Lower lobe of right lung (tissue), 2 donors: ENCODE results near the gene DENND5B. TPM values are rescaled to one million over a fixed set of nuclear protein-coding genes. Genes with fewer than 3 reads are reported as not detected.

Source experiments
- ATAC-seq, 2 donors: fragments of 200-7000 bp; cut with Tn5 transposase; one replicate each; pipeline ENCODE4 v1.9.1; 2020 to 2022; ENCODE audit warnings: mild to moderate bottlenecking in 2 of 2, moderate library complexity in 2 of 2
- DNase-seq: peaks from one replicate; pipeline ENCODE4 v3.0.0-alpha.2; 2020
- H3K27ac ChIP-seq: fragments of 200-600 bp; one replicate; pipeline ENCODE4 v1.8.0; 2022
- H3K27me3 ChIP-seq: fragments of 200-600 bp; one replicate; pipeline ENCODE4 v1.8.0; 2022; ENCODE audit warnings: low read depth
- H3K36me3 ChIP-seq: fragments of 200-600 bp; one replicate; pipeline ENCODE4 v1.8.0; 2022; ENCODE audit warnings: mild to moderate bottlenecking
- H3K4me1 ChIP-seq: fragments of 200-600 bp; one replicate; pipeline ENCODE4 v1.8.0; 2022
- H3K4me3 ChIP-seq: fragments of 200-600 bp; one replicate; pipeline ENCODE4 v1.8.0; 2022; ENCODE audit warnings: mild to moderate bottlenecking
- H3K9me3 ChIP-seq: fragments of 200-600 bp; one replicate; pipeline ENCODE4 v1.8.0; 2022
- CTCF ChIP-seq: fragments of 200-600 bp; IDR thresholded peaks from one replicate; pipeline ENCODE4 v1.8.0; 2022; ENCODE audit warnings: antibody characterized with exemption, mild to moderate bottlenecking
- intact Hi-C: fragments of 100-400 bp; cut with DNase I; formaldehyde crosslinking; loops from one replicate; pipeline ENCODE4 v1.11.0; 2022
- total RNA-seq: library from RNA; stranded (reverse); fragmentation: NEBNext Ultra II Directional; extraction: Animal tissue kit (Norgen Biotek cat#: 25700); gene quantifications from one replicate; pipeline ENCODE4 v1.2.1, GENCODE V29; 2021
- donor health status: DM: no; HTN: yes; CAD: no; lungs with severe emphysema.

The DENND5B gene
- total RNA-seq, 1 donor from 2014 or later, result 6.0 TPM

DNA sequence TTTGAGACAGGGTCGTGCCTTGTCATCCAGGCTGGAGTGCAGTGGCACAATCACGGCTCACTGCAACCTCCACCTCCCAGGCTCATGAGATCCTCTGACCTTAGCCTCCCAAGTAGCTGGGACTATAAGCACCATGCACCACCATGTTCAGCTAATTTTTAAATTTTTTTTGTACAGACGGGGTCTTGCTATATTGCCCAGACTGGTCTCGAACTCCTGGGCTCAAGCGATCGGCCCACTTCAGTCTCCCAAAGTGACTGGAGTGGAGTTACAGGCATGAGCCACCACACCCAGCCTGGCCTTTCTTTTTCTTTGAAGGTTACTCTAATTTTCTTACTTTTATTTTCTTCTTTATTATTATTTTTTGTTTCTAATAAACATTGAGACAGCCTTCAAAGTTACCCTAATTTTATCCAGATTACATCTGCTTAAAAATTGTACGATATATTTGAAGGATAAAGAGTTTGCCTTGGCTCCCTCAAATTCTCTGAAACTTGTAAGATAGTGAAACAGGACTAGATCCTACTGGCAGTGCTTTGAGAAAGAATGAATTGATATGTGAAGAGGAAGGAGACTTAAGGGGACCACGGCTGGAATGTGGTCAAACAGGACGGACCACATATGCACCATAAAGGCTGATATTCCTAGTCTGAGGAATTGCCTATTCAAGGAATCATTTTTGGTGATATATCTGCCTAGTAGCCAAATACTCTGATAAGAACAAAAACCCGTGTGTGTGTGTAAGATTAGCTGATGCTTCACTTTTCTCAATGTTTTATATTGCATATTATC is 250.9 kb downstream of the DENND5B start:
- ATAC-seq (no peak), DNase-seq (no peak)
- H3K4me3 ChIP-seq, result no peak overlapping the region
- H3K27ac ChIP-seq, result no peak overlapping the region
- H3K27me3 ChIP-seq, result no peaks in the 10 kb centered on the region
- H3K36me3 ChIP-seq, result no peaks in the 10 kb centered on the region
- no peaks in the 10 kb centered on the region for H3K9me3 ChIP-seq
- no peak for TF ChIP-seq CTCF
- intact Hi-C loops, result no loop called here
- H3K4me1 ChIP-seq, result no peaks in the 10 kb centered on the region

GRCh38 chr12:31337952-31338351 is 253.0 kb downstream of the DENND5B start:
- TF ChIP-seq CTCF, result no peak
- no peak for DNase-seq
- intact Hi-C loops, result no loop called here
- no peaks in the 10 kb centered on the region for H3K36me3 ChIP-seq
- H3K27me3 ChIP-seq, result no peaks in the 10 kb centered on the region
- H3K9me3 ChIP-seq, result no peaks in the 10 kb centered on the region
- no peak overlapping the region for H3K27ac ChIP-seq
- H3K4me3 ChIP-seq, result no peak overlapping the region
- no peak for ATAC-seq
- H3K4me1 ChIP-seq, result no peaks in the 10 kb centered on the region

Other genes with a start within 250 kb of the DENND5B start
- gene ETFBKMT, start 68.6 kb upstream of the DENND5B start, total RNA-seq, result 4.0 TPM
- gene AMN1, start 137.9 kb upstream of the DENND5B start, total RNA-seq, result 7.7 TPM